Embryonic facial prominence (tissue), 1 donor: ENCODE measurements around the gene AK3.

Source experiments
- DNase-seq: peaks from one replicate; pipeline ENCODE4 v3.0.0-alpha.2; 2016; ENCODE audit errors: extremely low spot score

AK3 gene

DNA sequence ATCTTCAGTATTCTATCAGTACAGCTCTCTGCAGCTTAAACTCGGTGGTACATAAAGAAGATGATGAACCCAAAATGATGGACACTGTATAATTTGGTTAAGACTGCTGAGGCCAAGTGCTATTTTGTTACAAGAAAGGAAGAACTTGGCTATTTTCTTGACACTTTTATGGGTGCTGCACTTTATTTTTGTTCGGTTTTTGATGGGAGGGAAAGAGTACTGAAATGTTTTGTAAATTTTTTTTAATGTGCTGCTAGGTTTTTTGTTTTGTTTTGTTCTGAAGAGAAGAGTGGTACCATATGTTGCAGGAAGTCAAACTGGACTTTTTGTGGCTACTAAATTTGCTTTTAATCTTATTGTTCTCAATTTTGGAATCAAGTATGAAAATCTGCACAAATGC is 35.0 kb downstream of the AK3 start:
- DNase-seq: no peak

DNA sequence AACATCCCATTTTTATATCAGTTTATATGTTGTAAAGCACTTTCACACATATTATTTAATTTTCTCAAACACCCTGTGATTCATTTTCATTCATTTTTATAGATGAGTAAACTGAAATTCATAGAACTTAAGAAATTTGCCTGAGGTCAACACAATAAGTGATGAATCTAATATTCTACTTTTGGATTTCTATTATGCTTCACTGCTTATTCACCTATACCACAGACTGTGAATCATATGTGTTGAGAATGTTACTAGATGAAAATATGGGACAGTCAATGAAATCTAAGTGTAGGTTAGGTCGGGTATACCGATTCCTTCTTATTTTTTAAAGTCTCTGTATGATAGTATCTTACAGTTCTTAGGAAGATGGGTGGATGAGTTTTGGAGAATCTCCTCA is 36.9 kb downstream of the AK3 start:
- no peak for DNase-seq

DNA sequence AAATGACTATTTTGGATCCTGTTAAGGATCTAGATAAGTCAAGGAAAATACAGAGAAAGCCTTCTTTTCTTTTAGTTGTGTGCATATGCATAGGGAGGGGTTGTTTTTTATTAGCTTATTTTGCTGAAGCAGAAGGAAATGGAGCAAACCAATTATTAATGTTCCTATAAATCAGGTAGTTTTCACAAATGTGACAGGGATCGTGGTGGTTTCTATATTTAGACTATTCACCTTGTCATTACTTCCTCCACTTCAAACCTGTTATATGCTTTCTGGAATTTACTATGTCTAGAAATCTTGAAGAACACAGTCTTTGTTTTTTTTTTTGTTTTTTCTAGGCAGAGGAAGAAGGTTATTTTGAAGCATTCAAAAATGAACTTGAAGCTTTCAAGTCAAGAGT is 39.5 kb downstream of the AK3 start:
- no peak for DNase-seq

DNA sequence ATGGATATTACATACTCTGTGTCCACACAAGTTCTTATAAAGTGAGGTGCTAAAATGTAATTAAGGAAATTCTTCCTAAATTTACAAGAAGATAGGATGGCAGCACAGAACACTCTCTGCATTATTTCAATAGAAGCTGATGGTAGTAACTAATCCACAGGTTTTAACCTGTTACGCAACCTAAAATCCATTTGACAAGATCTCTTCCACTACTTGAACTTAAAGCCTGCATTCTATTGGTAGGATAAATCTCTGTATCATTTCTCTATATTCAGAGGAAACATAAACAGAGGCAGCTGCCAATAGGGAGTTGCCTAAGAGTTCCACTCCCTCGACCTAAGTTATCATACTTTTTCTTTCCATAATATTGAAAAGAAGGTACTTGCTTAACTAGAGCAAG is 40.1 kb downstream of the AK3 start:
- DNase-seq: no peak

DNA sequence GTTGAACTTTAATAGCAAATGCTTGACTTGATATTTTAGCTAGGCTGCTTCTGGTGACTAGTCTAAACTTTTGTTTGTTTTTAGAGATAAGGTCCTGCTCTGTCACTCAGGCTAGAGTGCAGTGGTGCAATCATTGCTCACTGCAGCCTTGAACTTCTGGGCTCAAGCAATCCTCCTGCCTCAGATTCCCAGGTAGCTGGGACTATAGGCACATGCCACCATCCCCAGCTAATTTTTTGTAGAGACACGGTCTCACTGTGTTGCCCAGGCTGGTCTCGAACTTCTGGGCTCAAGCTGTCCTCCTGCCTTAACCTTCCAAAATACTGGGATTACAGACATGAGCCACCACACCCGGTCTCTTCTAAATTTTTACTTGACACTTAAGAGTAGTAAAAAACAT is 40.9 kb downstream of the AK3 start:
- DNase-seq: no peak

DNA sequence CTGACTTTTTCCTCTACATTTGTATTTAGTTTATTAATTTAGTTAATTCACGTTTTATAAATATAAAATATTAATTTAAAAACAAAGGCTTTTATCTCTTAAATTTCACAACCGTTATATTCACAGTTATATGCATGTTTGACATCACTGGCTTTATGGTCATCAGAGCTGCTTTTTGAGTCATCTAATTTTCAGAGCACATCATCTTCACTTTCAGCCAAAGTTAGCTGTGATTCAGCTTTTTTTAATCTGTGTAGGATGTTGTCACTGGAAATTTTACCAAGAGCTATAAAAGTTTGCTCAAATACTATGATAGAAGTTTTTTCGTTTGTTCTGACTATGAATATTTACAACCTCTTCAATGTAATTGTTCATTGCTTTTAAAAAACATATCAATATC is 49.2 kb downstream of the AK3 start:
- DNase-seq: no peak

DNA sequence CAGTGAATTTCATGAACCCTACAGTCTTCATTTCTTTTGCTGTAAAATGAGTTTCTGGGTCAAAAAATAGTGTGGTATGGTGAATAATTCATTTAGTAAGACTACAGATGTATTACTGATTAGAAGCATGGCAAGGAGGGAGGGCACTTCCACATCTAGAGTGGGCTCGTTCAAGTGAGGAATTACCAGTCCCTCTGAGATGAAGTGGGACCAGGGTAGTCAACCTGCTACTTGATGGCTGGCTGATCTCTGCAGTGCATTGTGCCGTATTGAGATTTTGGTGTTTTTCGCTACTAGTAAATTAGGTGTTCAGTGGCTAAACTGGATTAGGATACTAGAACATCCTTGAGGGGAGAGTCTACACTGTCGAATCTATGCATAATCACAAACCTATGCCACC is 50.9 kb downstream of the AK3 start:
- no peak for DNase-seq

DNA sequence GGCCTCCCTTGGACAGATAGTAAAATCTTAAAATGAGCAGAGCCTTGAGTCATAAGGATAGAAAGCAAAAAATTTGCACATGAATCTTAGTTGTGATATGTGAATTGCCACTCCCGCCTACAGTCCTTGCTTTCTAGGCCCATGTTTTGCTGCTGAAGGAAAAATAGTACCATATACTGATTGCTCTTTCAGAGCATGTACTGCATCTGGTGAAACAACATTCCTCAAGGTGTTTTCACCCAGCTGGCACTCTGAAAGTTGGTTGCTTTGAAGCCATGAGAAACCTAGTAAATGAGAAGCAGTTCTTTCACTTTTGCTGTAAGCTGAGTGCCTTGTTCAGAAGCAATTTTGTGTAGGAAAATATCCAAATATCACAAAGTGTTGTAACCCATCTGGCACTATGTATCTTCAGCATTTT is 51.3 kb downstream of the AK3 start:
- DNase-seq: no peak

DNA sequence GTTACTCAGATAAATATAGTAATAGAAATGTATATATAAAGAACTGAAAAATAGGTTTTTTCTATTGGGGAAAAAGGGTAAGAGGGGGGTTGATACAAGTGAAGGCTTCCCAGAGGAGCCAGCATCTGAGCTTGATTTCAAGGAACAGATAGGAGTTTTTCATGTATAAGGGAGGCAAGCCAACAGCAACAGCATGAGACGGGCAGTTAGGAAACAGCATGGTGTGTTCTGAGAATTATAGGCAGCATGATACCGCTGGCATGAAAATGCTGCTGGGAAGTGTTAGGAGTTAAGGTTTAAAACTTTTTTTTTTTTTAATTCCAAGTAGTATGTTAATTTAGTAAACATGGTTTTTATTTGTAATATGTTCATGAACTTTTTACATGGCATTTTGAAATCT is 52.0 kb downstream of the AK3 start:
- no peak for DNase-seq

DNA sequence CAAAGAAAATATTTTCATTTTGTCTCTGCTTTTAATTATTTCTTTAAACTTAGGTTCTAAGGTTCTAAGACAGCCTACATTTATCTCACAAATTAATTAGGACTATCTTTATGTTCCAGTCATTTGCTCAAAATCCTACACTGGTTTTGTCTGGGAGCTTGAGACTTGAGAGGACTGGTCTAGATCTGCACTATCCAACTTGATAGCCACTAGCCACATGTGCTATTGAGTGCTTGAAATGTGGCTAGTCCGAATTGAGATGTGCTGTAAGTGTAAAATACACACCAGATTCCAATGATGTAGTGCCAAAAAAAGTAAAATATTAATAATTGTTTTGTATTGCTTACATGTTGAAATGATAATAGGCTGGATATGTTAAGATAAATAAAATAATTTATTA is 54.4 kb downstream of the AK3 start:
- no peak for DNase-seq

DNA sequence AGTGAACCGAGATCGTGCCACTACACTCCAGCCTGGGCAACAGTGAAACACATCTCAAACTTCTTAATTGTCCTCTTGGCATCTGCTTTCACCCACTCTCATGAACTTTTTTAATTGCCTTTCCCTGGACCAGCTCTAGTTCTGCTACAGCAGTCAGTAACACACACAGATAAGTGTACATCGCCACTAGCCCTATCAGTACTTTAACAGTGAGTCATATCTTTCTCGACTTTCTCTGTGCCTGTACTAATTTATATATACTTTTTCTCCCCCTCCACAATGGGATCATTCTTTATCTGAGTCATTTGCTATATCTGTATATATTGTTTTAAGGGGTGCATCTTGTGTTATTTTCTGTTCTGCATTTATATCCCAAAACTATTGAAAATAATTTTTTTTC is 54.9 kb downstream of the AK3 start:
- DNase-seq: no peak

DNA sequence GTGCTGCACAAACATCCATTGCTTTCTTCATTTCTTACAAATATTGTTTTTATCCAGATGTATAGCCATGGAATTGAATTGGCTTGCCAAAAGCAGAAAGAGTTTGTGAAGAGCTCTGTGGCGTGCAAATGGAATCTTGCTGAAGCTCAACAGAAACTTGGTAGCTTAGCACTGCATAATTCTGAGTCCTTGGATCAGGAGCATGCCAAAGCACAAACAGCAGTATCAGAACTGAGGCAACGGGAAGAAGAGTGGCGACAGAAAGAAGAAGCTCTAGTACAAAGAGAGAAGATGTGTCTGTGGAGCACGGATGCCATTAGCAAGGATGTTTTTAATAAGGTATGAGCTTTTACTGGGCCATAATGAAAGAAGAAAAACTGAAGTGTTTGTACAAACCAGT is 56.2 kb downstream of the AK3 start:
- DNase-seq: no peak

DNA sequence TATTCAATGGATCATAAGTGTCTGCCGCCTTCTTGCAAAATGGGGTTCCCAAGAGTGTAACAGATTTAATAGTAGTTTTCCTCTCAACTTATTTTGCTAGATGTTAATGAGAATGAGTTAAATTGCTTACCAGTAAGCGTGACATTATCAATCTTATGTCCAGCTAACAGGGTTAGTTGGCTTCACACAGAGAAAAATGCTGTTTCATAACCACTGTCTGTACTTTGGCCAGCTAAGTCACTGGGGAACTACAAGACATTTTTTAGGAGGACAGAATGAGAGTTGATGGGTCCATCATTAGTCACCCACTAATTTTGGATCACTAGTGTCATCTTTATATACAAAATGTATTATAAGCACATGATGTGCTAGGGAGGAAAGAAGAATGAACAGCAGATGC is 60.3 kb downstream of the AK3 start:
- no peak for DNase-seq

DNA sequence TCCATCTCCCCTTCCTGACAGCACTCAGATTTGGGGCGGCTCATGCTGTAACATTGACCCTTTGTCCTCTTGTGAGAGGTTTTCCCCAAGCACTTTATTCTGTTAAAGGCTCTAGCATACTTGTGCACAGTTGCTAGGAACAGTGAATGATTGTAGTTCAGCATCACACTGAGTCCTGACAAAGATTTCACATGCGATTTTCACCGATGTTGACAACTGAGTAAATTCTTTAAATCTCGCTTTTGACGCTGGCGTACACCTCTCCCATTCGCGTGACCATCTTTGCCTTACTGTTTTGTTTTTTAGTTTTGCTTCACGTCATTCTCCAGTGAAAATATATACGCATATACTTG is 60.9 kb downstream of the AK3 start:
- no peak for DNase-seq

DNA sequence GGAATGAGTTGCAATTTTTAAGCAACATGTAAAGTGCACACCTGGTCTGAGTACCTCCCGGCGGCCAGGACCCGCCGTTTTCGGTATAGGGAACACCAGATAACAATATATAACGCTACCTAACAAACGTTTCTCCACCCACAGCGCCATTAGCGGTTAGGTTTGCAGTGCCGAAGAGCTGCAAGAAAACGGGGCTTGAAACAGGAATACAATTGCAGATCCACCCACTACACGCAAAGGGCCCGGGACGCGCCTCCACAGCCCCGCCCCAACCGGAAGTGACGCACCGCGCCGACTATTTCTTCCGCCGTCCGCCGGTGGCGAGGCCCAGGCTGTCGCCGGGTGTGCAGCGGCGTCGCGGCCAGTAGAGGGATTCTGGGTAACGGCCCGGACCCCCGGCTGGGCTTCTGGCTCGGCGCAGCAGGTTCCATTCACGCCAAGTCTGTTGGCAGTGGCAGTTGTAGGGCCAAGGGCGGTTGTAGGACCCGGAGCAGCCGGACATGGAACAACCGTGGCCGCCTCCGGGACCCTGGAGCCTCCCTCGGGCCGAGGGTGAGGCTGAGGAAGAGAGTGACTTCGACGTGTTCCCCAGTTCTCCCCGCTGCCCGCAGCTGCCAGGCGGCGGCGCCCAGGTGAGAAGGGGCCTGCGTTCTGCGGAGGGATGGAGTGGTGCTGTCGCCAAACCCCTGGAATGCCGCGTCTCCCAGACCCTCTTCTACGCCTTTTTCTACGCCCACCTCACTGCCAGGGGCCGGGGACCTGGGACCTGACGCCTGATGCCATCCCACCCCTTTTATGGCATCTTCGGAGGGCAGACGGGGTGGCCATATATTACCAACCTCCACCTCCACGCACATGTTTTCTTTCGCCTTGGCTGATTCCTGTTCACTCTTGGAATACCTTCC is 61.5 kb downstream of the AK3 start, which contains the start of gene CDC37L1:
Gene CDC37L1, plus strand, starts transcription at position 302 of the 905 bp plus-strand sequence. Its CDS starts 199 bp downstream, at position 501.
- DNase-seq: peak; percentile 95

DNA sequence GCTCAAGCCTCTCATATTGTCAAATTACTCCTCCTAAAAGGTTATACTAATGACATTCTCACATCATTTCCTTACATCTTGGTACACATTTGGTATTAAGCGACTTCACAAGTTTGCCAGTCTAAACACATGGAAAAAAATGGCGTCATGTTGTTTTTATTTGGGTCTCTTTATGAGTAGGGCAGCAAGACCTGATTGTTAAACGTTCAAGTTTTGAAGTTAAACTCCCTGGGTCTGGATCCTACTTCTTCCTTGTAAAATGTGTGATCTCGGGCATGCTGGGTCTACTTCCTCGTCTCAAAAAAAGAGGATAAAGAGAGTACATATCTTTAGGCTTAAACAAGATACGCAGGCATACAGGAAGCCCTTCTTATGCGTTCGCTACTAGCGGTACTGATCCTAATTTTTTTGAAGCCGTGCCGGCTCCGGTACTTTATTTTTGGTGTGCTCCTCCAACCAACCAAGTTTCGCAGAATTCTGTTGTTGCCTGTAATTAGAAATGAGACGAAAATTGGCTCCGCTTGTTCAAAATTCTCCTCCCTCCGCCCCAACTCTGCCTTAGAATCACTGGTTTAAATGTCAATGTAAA is 62.2 kb downstream of the AK3 start:
- DNase-seq: no peak

DNA sequence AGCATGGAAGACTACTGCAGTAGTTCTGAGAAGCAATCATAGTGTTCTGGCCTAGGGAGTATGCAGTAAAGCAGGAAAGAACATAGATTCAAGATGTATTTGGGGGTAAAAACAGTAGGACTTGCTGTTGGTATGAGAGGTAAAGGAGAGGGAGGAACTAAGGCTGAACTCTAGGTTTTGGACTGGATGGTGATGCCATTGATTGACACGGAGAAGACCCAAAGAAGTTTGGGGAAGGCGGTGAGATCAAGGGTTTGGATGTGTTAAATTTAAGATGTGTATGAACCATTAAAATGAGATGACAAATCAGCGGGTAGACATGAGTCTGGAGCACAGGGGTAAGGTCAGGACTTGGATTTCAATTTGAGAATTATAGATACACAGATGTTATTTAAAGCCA is 63.6 kb downstream of the AK3 start:
- no peak for DNase-seq

DNA sequence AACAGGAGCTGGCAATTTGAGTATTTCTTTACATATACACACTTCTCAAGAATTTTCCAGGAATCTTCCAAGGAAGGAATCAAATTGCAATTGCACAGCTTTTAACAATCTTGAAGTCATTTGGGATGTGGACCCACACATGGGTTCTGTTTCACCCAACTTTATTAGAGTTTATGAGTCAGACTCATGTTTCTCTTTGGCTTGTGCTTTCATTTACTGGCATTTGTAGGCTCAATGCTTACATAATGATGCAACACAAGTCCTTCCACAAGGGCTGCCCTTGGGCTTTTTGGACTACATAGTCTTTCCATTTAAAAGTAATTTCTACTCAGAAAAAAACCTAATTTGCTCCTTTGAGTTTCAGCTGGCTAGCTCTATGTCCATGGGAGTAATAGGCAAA is 66.2 kb downstream of the AK3 start:
- DNase-seq: no peak

DNA sequence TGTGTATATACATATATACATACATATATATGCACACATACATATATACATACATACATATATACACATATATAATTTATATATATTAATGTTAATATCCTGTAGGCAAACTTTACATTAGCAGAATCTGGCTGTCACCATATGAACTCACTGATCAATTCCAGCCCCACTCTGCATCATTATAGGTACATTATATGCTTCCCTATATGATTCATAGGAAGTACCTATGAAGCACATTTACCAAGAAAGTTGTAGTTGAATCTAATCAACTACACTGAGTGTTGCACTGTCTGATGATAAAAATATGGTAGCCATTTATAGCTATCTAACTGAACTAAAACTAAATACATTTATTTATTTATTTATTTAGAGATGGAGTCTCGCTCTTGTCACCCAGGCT is 69.3 kb downstream of the AK3 start:
- no peak for DNase-seq

DNA sequence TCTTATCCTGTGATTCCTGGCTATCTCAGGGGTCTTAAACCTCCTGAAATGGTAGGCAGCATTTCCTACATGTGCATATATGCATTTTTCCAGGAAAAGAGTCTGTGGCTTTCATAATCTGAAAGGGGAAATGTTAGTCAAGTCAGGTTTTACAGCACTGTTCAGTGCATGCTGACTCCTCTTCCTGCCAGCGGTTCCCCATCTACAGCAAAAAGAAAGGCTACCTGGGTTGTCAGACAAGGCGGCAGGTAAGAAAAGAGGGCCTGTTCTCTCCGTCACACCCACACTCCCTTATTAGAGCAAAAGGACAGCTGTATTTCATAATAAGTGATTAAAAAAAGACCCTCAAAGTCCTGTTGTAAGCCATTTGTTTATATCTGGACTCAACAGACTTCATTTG is 70.4 kb downstream of the AK3 start:
- no peak for DNase-seq

DNA sequence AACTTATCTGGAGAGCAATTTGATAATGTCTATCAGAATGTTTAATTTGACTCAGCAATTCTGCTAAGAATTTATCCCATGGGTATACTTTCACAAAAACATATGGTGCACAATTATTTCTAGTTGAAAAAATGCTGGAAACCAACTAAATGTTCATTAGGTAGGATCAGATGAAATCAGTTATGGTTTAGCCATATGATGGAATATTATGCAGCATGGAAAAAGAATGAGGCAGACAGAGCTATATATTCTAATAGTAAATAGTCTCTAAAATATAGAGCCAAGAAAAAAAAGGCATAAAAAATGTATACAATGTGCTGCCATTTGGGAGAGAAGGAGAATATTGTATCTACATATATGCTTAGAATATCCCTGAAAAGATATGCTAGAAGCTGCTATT is 71.1 kb downstream of the AK3 start:
- no peak for DNase-seq

DNA sequence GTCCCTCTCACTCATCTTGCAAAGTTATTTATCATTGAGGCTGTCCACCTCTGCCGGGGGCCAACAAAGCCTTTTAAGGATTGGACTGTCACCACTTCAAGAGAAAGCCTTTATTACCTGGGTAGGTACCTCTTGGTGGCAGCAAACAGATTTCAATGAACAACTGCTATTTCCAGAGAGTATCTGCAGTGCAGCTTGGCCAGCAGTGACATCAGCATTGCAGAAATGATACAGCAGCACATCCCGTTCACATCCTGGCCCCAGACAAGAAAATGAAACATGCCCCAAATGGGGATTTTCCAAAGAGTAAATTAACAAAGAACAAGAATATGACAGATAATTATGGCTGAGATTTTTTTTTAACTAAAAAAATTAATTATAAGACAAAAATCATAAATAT is 72.4 kb downstream of the AK3 start:
- DNase-seq: no peak

DNA sequence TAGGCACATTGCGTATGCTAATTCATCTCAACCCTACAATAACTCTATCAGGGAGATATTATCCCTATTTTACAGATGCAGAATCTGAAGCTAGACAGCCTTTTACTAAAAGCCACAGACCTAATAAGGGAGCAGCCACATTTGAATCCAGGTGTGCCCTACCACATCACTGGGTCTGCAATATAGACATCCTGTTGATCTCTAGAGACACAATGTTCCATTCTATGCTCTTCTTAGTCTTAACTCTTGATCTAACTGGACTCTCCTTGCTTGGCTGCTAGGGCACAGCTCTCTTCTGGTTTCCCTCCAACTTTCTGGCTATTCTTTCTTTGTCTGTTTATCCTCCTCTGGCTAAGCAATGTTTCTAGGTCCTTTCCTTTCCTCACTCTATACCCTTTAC is 73.3 kb downstream of the AK3 start:
- no peak for DNase-seq
